22Rv1 (cell line): ENCODE measurements around the gene PLCD3.

Experiments used
- H3K27ac ChIP-seq: fragments of 450-650 bp; 2 replicates; pipeline ENCODE4 v1.5.1; 2017
- CTCF ChIP-seq: fragments of 450-650 bp; IDR thresholded peaks from 2 replicates; pipeline ENCODE4 v1.5.1; 2017; ENCODE audit warnings: mild to moderate bottlenecking
- ZFX ChIP-seq: fragments of 450-650 bp; IDR thresholded peaks from 2 replicates; pipeline ENCODE4 v1.6.1; 2017; ENCODE audit warnings: antibody characterized with exemption, borderline replicate concordance

The PLCD3 gene

GRCh38 chr17:45160447-45161287, 28.4 kb upstream of the PLCD3 start:
- peak; percentile 34 for TF ChIP-seq CTCF
- TF ChIP-seq ZFX: no peak
- peak overlapping the region; percentile 94 for H3K27ac ChIP-seq

GRCh38 chr17:45156242-45156641, 23.9 kb upstream of the PLCD3 start:
- peak overlapping the region; percentile 44 for H3K27ac ChIP-seq
- TF ChIP-seq ZFX: no peak

- peak overlapping the region; percentile 44 for H3K27ac ChIP-seq
- TF ChIP-seq ZFX (no peak), CTCF (no peak)
These were observed 23.2 kb upstream of the PLCD3 start for GRCh38 chr17:45155483-45155882.

GRCh38 chr17:45155029-45155428, 22.7 kb upstream of the PLCD3 start:
- TF ChIP-seq CTCF (no peak), ZFX (no peak)
- peak overlapping the region; percentile 44; the same call in 1 of the 2 replicates for H3K27ac ChIP-seq

- TF ChIP-seq CTCF (no peak), ZFX (no peak)
- H3K27ac ChIP-seq: peak overlapping the region; percentile 99
These were observed 18.8 kb upstream of the PLCD3 start for GRCh38 chr17:45150911-45151809.

GRCh38 chr17:45149669-45150664, 17.7 kb upstream of the PLCD3 start:
- H3K27ac ChIP-seq: peak overlapping the region; percentile 99
- TF ChIP-seq CTCF: no peak
- no peak for TF ChIP-seq ZFX
